ENCODE data around the gene NBL1.

Gene NBL1

GRCh38 chr1:19672237-19672636 lies 28.1 kb downstream of the NBL1 start:
- Histone ChIP-seq H3K27ac (ENCODE audit: extremely low read depth, low read depth, low read length) (no peak overlapping the region), H3K36me3 (ENCODE audit: control insufficient read depth in 2 of 2, insufficient read depth in 1 of 2, low read length in 2 of 2) (no peaks in the 10 kb centered on the region), H3K4me3 (ENCODE audit: low read depth, low read length) (no peak overlapping the region), H3K9me3 (ENCODE audit: control insufficient read depth, insufficient read depth, low read depth, low read length) (no peaks in the 10 kb centered on the region), H3K4me1 (ENCODE audit: control insufficient read depth, insufficient read depth, low read length) (no peaks in the 10 kb centered on the region)
- TF ChIP-seq ZSCAN30 (tag by site-specific recombination; IDR thresholded peaks at IDR 0.05) (no peak), ZNF585B (tag by site-specific recombination; IDR thresholded peaks at IDR 0.05) (no peak)
- TF ChIP-seq, protein P1, sequence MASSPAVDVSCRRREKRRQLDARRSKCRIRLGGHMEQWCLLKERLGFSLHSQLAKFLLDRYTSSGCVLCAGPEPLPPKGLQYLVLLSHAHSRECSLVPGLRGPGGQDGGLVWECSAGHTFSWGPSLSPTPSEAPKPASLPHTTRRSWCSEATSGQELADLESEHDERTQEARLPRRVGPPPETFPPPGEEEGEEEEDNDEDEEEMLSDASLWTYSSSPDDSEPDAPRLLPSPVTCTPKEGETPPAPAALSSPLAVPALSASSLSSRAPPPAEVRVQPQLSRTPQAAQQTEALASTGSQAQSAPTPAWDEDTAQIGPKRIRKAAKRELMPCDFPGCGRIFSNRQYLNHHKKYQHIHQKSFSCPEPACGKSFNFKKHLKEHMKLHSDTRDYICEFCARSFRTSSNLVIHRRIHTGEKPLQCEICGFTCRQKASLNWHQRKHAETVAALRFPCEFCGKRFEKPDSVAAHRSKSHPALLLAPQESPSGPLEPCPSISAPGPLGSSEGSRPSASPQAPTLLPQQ (tag by site-specific recombination; IDR thresholded peaks at IDR 0.05) = no peak
- TF ChIP-seq, protein P2, sequence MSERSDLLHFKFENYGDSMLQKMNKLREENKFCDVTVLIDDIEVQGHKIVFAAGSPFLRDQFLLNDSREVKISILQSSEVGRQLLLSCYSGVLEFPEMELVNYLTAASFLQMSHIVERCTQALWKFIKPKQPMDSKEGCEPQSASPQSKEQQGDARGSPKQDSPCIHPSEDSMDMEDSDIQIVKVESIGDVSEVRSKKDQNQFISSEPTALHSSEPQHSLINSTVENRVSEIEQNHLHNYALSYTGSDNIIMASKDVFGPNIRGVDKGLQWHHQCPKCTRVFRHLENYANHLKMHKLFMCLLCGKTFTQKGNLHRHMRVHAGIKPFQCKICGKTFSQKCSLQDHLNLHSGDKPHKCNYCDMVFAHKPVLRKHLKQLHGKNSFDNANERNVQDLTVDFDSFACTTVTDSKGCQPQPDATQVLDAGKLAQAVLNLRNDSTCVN (tag by site-specific recombination; optimal IDR thresholded peaks at IDR 0.05) = no peak
- TF ChIP-seq, protein P3, sequence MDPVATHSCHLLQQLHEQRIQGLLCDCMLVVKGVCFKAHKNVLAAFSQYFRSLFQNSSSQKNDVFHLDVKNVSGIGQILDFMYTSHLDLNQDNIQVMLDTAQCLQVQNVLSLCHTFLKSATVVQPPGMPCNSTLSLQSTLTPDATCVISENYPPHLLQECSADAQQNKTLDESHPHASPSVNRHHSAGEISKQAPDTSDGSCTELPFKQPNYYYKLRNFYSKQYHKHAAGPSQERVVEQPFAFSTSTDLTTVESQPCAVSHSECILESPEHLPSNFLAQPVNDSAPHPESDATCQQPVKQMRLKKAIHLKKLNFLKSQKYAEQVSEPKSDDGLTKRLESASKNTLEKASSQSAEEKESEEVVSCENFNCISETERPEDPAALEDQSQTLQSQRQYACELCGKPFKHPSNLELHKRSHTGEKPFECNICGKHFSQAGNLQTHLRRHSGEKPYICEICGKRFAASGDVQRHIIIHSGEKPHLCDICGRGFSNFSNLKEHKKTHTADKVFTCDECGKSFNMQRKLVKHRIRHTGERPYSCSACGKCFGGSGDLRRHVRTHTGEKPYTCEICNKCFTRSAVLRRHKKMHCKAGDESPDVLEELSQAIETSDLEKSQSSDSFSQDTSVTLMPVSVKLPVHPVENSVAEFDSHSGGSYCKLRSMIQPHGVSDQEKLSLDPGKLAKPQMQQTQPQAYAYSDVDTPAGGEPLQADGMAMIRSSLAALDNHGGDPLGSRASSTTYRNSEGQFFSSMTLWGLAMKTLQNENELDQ (tag by site-specific recombination; IDR thresholded peaks at IDR 0.05; ENCODE audit: low read depth) = no peak
- CTCF ChIA-PET = interaction anchor here (1.1 to 2.1 kb wide), 2 partner anchors 10 to 12 kb away, joined by 4 to 17 read pairs; no protein-coding TSS in a partner anchor
- POLR2A ChIA-PET = interaction anchor here (0.5 kb wide), 1 partner anchor 74 kb away, joined by 5 read pairs; no protein-coding TSS in a partner anchor

- CTCF ChIA-PET = interaction anchor here (1.2 kb wide), 1 partner anchor 28 kb away, joined by 3 read pairs; no protein-coding TSS in a partner anchor
- Histone ChIP-seq H3K4me3 (ENCODE audit: low read depth, low read length) (no peak overlapping the region), H3K4me1 (ENCODE audit: control insufficient read depth, insufficient read depth, low read length) (no peaks in the 10 kb centered on the region), H3K36me3 (ENCODE audit: control insufficient read depth in 2 of 2, insufficient read depth in 1 of 2, low read length in 2 of 2) (no peaks in the 10 kb centered on the region), H3K9me3 (ENCODE audit: control insufficient read depth, insufficient read depth, low read depth, low read length) (no peaks in the 10 kb centered on the region), H3K27ac (ENCODE audit: extremely low read depth, low read depth, low read length) (no peak overlapping the region)
- TF ChIP-seq ZNF341 (tag by site-specific recombination; IDR thresholded peaks at IDR 0.05; ENCODE audit: low read depth) (no peak), ZNF521 (tag by site-specific recombination; IDR thresholded peaks at IDR 0.05) (no peak), BCL11B (tag by site-specific recombination; IDR thresholded peaks at IDR 0.05; ENCODE audit: low read depth) (no peak), ZBTB7A (tag by site-specific recombination; IDR thresholded peaks at IDR 0.05; ENCODE audit: low read depth) (no peak), ZNF48 (tag by site-specific recombination; IDR thresholded peaks at IDR 0.05) (no peak), ZBTB1 (tag by site-specific recombination; IDR thresholded peaks at IDR 0.05) (no peak), ZNF362 (tag by site-specific recombination; IDR thresholded peaks at IDR 0.05) (no peak), ZNF768 (tag by site-specific recombination; IDR thresholded peaks at IDR 0.05) (no peak), ZNF394 (tag by site-specific recombination; IDR thresholded peaks at IDR 0.05; ENCODE audit: borderline replicate concordance) (no peak), KLF9 (tag by site-specific recombination; IDR thresholded peaks at IDR 0.05; ENCODE audit: low read depth) (no peak), ZNF544 (tag by site-specific recombination; IDR thresholded peaks at IDR 0.05) (no peak), ZNF248 (tag by site-specific recombination; IDR thresholded peaks at IDR 0.05) (no peak), ZNF214 (tag by site-specific recombination; IDR thresholded peaks at IDR 0.05; ENCODE audit: borderline replicate concordance) (no peak)
- TF ChIP-seq, protein P4, sequence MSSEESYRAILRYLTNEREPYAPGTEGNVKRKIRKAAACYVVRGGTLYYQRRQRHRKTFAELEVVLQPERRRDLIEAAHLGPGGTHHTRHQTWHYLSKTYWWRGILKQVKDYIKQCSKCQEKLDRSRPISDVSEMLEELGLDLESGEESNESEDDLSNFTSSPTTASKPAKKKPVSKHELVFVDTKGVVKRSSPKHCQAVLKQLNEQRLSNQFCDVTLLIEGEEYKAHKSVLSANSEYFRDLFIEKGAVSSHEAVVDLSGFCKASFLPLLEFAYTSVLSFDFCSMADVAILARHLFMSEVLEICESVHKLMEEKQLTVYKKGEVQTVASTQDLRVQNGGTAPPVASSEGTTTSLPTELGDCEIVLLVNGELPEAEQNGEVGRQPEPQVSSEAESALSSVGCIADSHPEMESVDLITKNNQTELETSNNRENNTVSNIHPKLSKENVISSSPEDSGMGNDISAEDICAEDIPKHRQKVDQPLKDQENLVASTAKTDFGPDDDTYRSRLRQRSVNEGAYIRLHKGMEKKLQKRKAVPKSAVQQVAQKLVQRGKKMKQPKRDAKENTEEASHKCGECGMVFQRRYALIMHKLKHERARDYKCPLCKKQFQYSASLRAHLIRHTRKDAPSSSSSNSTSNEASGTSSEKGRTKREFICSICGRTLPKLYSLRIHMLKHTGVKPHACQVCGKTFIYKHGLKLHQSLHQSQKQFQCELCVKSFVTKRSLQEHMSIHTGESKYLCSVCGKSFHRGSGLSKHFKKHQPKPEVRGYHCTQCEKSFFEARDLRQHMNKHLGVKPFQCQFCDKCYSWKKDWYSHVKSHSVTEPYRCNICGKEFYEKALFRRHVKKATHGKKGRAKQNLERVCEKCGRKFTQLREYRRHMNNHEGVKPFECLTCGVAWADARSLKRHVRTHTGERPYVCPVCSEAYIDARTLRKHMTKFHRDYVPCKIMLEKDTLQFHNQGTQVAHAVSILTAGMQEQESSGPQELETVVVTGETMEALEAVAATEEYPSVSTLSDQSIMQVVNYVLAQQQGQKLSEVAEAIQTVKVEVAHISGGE (tag by site-specific recombination; conservative IDR thresholded peaks at IDR 0.05; ENCODE audit: low read depth) = no peak
- TF ChIP-seq, protein P5, sequence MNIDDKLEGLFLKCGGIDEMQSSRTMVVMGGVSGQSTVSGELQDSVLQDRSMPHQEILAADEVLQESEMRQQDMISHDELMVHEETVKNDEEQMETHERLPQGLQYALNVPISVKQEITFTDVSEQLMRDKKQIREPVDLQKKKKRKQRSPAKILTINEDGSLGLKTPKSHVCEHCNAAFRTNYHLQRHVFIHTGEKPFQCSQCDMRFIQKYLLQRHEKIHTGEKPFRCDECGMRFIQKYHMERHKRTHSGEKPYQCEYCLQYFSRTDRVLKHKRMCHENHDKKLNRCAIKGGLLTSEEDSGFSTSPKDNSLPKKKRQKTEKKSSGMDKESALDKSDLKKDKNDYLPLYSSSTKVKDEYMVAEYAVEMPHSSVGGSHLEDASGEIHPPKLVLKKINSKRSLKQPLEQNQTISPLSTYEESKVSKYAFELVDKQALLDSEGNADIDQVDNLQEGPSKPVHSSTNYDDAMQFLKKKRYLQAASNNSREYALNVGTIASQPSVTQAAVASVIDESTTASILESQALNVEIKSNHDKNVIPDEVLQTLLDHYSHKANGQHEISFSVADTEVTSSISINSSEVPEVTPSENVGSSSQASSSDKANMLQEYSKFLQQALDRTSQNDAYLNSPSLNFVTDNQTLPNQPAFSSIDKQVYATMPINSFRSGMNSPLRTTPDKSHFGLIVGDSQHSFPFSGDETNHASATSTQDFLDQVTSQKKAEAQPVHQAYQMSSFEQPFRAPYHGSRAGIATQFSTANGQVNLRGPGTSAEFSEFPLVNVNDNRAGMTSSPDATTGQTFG (tag by site-specific recombination; IDR thresholded peaks at IDR 0.05; ENCODE audit: borderline replicate concordance) = no peak
- TF ChIP-seq, protein P6, sequence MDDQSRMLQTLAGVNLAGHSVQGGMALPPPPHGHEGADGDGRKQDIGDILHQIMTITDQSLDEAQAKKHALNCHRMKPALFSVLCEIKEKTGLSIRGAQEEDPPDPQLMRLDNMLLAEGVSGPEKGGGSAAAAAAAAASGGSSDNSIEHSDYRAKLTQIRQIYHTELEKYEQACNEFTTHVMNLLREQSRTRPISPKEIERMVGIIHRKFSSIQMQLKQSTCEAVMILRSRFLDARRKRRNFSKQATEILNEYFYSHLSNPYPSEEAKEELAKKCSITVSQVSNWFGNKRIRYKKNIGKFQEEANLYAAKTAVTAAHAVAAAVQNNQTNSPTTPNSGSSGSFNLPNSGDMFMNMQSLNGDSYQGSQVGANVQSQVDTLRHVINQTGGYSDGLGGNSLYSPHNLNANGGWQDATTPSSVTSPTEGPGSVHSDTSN (CRISPR knock-in tag; IDR thresholded peaks at IDR 0.05) = no peak
- POLR2A ChIA-PET = no interaction called here
Observed at GRCh38 chr1:19675797-19676196, 31.7 kb downstream of the NBL1 start.

Data from HEK293 (cell line).